Mesenchymal stem cell (in vitro differentiated cells and primary cell): ENCODE results near the gene TP53BP2.

ENCODE experiments used
- DNase-seq: peaks from one replicate; pipeline ENCODE4 v3.0.0-alpha.2; 2013
- H2AFZ ChIP-seq: one replicate; pipeline ENCODE4 v1.6.1; 2013; ENCODE audit warnings: low read depth, mild to moderate bottlenecking, control low read depth, inconsistent platforms, low read length, moderate library complexity
- H2AK5ac ChIP-seq: 2 replicates; pipeline ENCODE4 v1.6.1; 2013; ENCODE audit warnings: low read length, moderate library complexity, mild to moderate bottlenecking, inconsistent platforms; ENCODE audit not compliant: severe bottlenecking
- H2BK120ac ChIP-seq: one replicate; pipeline ENCODE4 v1.6.1; 2013; ENCODE audit warnings: low read depth, mild to moderate bottlenecking, inconsistent platforms, low read length, moderate library complexity
- H2BK12ac ChIP-seq, 2 experiments: one replicate each; pipeline ENCODE4 v1.6.1; 2013; ENCODE audit warnings: inconsistent platforms in 2 of 2, low read length in 2 of 2, mild to moderate bottlenecking in 2 of 2, moderate library complexity in 2 of 2, control low read depth in 1 of 2
- H2BK15ac ChIP-seq: one replicate; pipeline ENCODE4 v1.6.1; 2013; ENCODE audit warnings: mild to moderate bottlenecking, low read depth, inconsistent platforms; ENCODE audit not compliant: poor library complexity, severe bottlenecking
- H2BK5ac ChIP-seq: 2 replicates; pipeline ENCODE4 v1.6.1; 2013; ENCODE audit warnings: low read depth, mild to moderate bottlenecking, low read length, control low read depth, inconsistent platforms; ENCODE audit not compliant: poor library complexity, severe bottlenecking
- H3K14ac ChIP-seq, 2 experiments: one replicate each; pipeline ENCODE4 v1.6.1; 2013; ENCODE audit warnings: inconsistent platforms in 2 of 2, low read length in 2 of 2, control low read depth in 1 of 2, mild to moderate bottlenecking in 1 of 2, moderate library complexity in 1 of 2
- H3K18ac ChIP-seq, 2 experiments: one replicate each; pipeline ENCODE4 v1.6.1; 2013; ENCODE audit warnings: inconsistent platforms in 2 of 2, low read length in 2 of 2, control low read depth in 1 of 2, low read depth in 1 of 2, mild to moderate bottlenecking in 1 of 2
- H3K23ac ChIP-seq, 2 experiments: one replicate each; pipeline ENCODE4 v1.6.1; 2013; ENCODE audit warnings: inconsistent platforms in 2 of 2, low read length in 2 of 2, mild to moderate bottlenecking in 2 of 2, moderate library complexity in 2 of 2, control low read depth in 1 of 2
- H3K27ac ChIP-seq: 2 replicates; pipeline ENCODE4 v1.5.1; 2013; ENCODE audit warnings: mild to moderate bottlenecking, moderate library complexity, low read length, control low read depth, inconsistent platforms; ENCODE audit not compliant: poor library complexity, severe bottlenecking
- H3K27me3 ChIP-seq, 2 experiments: 2 replicates each; pipeline versions ENCODE4 v1.6.1 to v1.7.0; 2013; ENCODE audit warnings: low read length in 2 of 2, mild to moderate bottlenecking in 2 of 2, moderate library complexity in 2 of 2, control low read depth in 1 of 2, inconsistent platforms in 1 of 2; ENCODE audit not compliant: control insufficient read depth in 1 of 2, insufficient read depth in 1 of 2
- H3K36me3 ChIP-seq, 2 experiments: 2 replicates each; pipeline versions ENCODE4 v1.6.1 to v1.7.0; 2013; ENCODE audit warnings: low read length in 2 of 2, control low read depth in 1 of 2, inconsistent platforms in 1 of 2, low read depth in 1 of 2, mild to moderate bottlenecking in 1 of 2; ENCODE audit not compliant: insufficient read depth in 2 of 2, control insufficient read depth in 1 of 2
- H3K4ac ChIP-seq, 2 experiments: one replicate each; pipeline ENCODE4 v1.6.1; 2013; ENCODE audit warnings: inconsistent platforms in 2 of 2, low read length in 2 of 2, mild to moderate bottlenecking in 2 of 2, moderate library complexity in 2 of 2, control low read depth in 1 of 2, low read depth in 1 of 2
- H3K4me1 ChIP-seq: 2 replicates; pipeline ENCODE4 v1.6.1; 2013; ENCODE audit warnings: low read depth, low read length, control low read depth; ENCODE audit not compliant: control insufficient read depth, insufficient read depth
- H3K4me2 ChIP-seq: 2 replicates; pipeline ENCODE4 v1.6.1; 2013; ENCODE audit warnings: low read length, mild to moderate bottlenecking, inconsistent platforms; ENCODE audit not compliant: poor library complexity, severe bottlenecking
- H3K4me3 ChIP-seq, 2 experiments: 2 replicates each; pipeline versions ENCODE4 v1.5.1 to v1.7.0; 2013; ENCODE audit warnings: low read length in 2 of 2, mild to moderate bottlenecking in 2 of 2, control low read depth in 1 of 2, low read depth in 1 of 2; ENCODE audit not compliant: insufficient read depth in 1 of 2
- H3K79me1 ChIP-seq: replicated peaks from 2 replicates; pipeline ENCODE4 v1.6.1; 2013; ENCODE audit warnings: mild to moderate bottlenecking, control low read depth, low read length, inconsistent platforms; ENCODE audit not compliant: poor library complexity, severe bottlenecking
- H3K9ac ChIP-seq: 2 replicates; pipeline ENCODE4 v1.7.0; 2013; ENCODE audit warnings: mild to moderate bottlenecking, low read length, moderate library complexity
- H3K9me3 ChIP-seq: 2 replicates; pipeline ENCODE4 v1.7.0; 2013; ENCODE audit warnings: mild to moderate bottlenecking, low read length; ENCODE audit not compliant: control insufficient read depth
- H4K8ac ChIP-seq: one replicate; pipeline ENCODE4 v1.6.1; 2013; ENCODE audit warnings: inconsistent platforms, mild to moderate bottlenecking, low read length, moderate library complexity
- H4K91ac ChIP-seq: one replicate; pipeline ENCODE4 v1.6.1; 2013; ENCODE audit warnings: mild to moderate bottlenecking, low read length, inconsistent platforms
- WGBS: methylation state at CpG from one replicate; pipeline ENCODE4 v1.1.7; 2013; ENCODE audit warnings: mixed read lengths; 5-methylcytosine and 5-hydroxymethylcytosine counted together

The TP53BP2 gene

GRCh38 chr1:223784541-223784940, 61.2 kb downstream of the TP53BP2 start:
- Histone ChIP-seq H3K4me3 (no peak overlapping the region), H4K8ac (no peak overlapping the region), H2BK5ac (no peak overlapping the region), H3K4me1 (no peaks in the 10 kb centered on the region), H2BK120ac (no peak overlapping the region), H3K18ac (no peak overlapping the region), H2AK5ac (no peak overlapping the region), H3K27ac (no peak overlapping the region), H3K14ac (no peak overlapping the region), H2BK15ac (no peak overlapping the region), H4K91ac (no peak overlapping the region), H2BK12ac (no peak overlapping the region), H3K79me1 (peaks cover 13% of the 10 kb centered on the region), H3K9ac (peak overlapping the region; percentile 42), H2AFZ (no peak overlapping the region), H3K4me2 (no peak overlapping the region), H3K23ac (no peak overlapping the region), H3K4ac (no peak overlapping the region), H3K9me3 (no peaks in the 10 kb centered on the region), H3K27me3 (no peaks in the 10 kb centered on the region), H3K36me3 (peaks cover 29 to 52% of the 10 kb centered on the region in 2 experiments)
- DNase-seq: no peak
- WGBS: 97% methylated on average over 2 of the region's 4 CpGs

GRCh38 chr1:223783676-223784075, 62.1 kb downstream of the TP53BP2 start:
- Histone ChIP-seq H2AFZ (no peak overlapping the region), H2BK15ac (no peak overlapping the region), H3K4me1 (no peaks in the 10 kb centered on the region), H3K4ac (no peak overlapping the region), H2BK5ac (no peak overlapping the region), H3K79me1 (peaks cover 11% of the 10 kb centered on the region), H3K9ac (peak overlapping the region; percentile 42), H3K27me3 (no peaks in the 10 kb centered on the region), H2BK120ac (no peak overlapping the region), H3K14ac (no peak overlapping the region), H3K23ac (no peak overlapping the region), H2AK5ac (no peak overlapping the region), H3K4me3 (no peak overlapping the region), H3K9me3 (no peaks in the 10 kb centered on the region), H3K36me3 (peaks cover 28 to 54% of the 10 kb centered on the region in 2 experiments), H3K18ac (no peak overlapping the region), H4K91ac (no peak overlapping the region), H3K4me2 (no peak overlapping the region), H4K8ac (no peak overlapping the region), H2BK12ac (no peak overlapping the region), H3K27ac (no peak overlapping the region)
- WGBS: no CpG with 5 or more reads among the region's 1 CpG
- DNase-seq: no peak

GRCh38 chr1:223780949-223781348, 64.8 kb downstream of the TP53BP2 start:
- Histone ChIP-seq H3K14ac (no peak overlapping the region), H3K27me3 (no peaks in the 10 kb centered on the region), H4K91ac (no peak overlapping the region), H2AK5ac (no peak overlapping the region), H3K27ac (no peak overlapping the region), H3K4me1 (peaks cover 6% of the 10 kb centered on the region), H2BK120ac (no peak overlapping the region), H2BK12ac (no peak overlapping the region), H3K23ac (no peak overlapping the region), H3K9me3 (no peaks in the 10 kb centered on the region), H4K8ac (no peak overlapping the region), H3K18ac (no peak overlapping the region), H3K4ac (no peak overlapping the region), H2AFZ (no peak overlapping the region), H3K9ac (peak overlapping the region; percentile 50), H3K4me2 (no peak overlapping the region), H3K36me3 (peaks cover 21 to 68% of the 10 kb centered on the region in 2 experiments), H3K4me3 (no peak overlapping the region), H2BK5ac (no peak overlapping the region), H2BK15ac (no peak overlapping the region), H3K79me1 (peaks cover 8% of the 10 kb centered on the region)
- WGBS: 96% methylated on average over 6 of the region's 6 CpGs
- DNase-seq: no peak

DNA sequence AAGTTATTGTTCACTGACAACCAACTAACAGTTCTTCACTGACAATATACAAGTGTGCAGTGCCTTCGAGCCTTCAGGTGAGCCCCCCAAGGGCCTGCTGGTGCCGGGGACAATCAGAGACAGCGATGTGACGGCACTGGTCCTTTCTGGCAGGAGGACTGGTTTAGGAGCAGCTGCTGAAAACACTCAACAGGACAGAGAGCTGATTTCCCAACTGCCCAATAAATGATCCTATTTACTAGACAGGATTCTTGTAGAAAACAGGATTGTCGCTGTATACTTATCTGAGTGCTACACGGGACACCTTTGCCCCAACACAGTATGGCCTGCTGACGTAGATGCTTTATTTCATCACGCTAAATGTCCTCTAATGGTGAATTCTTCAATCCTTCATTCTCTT, 65.4 kb downstream of the TP53BP2 start:
- no peak overlapping the region for H4K91ac ChIP-seq
- H2AK5ac ChIP-seq: no peak overlapping the region
- H2BK120ac ChIP-seq: no peak overlapping the region
- H3K23ac ChIP-seq: no peak overlapping the region
- no peak overlapping the region for H3K27ac ChIP-seq
- DNase-seq: no peak
- peaks cover 8% of the 10 kb centered on the region for H3K79me1 ChIP-seq
- no peak overlapping the region for H4K8ac ChIP-seq
- no peaks in the 10 kb centered on the region for H3K27me3 ChIP-seq
- no peak overlapping the region for H3K4me2 ChIP-seq
- H3K9ac ChIP-seq: no peak overlapping the region
- H3K36me3 ChIP-seq: peaks cover 21 to 74% of the 10 kb centered on the region in 2 experiments
- H3K9me3 ChIP-seq: no peaks in the 10 kb centered on the region
- H3K4ac ChIP-seq: no peak overlapping the region
- no peak overlapping the region for H3K4me3 ChIP-seq
- H2BK5ac ChIP-seq: no peak overlapping the region
- H3K14ac ChIP-seq: no peak overlapping the region
- 98% methylated on average over 8 of the region's 8 CpGs for WGBS
- peaks cover 6% of the 10 kb centered on the region for H3K4me1 ChIP-seq
- no peak overlapping the region for H2AFZ ChIP-seq
- H2BK15ac ChIP-seq: no peak overlapping the region
- no peak overlapping the region for H3K18ac ChIP-seq
- H2BK12ac ChIP-seq: peak overlapping the region in 1 of 2 experiments; percentile 6
